ENCODE measurements around the gene AOPEP.

The AOPEP gene

GRCh38 chr9:94931036-94931633 is 204.6 kb downstream of the AOPEP start:
- Histone ChIP-seq H3K9me2 (replicated peaks; ENCODE audit: insufficient read depth, low read length) (no peaks in the 10 kb centered on the region), H3K4me2 (ENCODE audit: low read depth, low read length) (no peak overlapping the region), H3K79me2 (ENCODE audit: low read length) (no peaks in the 10 kb centered on the region), H3K27me3 (replicated peaks; ENCODE audit: insufficient read depth, low read length) (no peaks in the 10 kb centered on the region), H4K20me1 (ENCODE audit: insufficient read depth, low read length) (no peaks in the 10 kb centered on the region), H3K4me3 (ENCODE audit: low read length) (no peak overlapping the region), H3K9me3 (replicated peaks; ENCODE audit: insufficient read depth, low read length) (no peaks in the 10 kb centered on the region), H3K9ac (ENCODE audit: low read length) (no peak overlapping the region), H3F3A (ENCODE audit: insufficient read depth, low read length) (no peaks in the 10 kb centered on the region), H2AFZ (ENCODE audit: low read length) (no peak overlapping the region), H3K27ac (ENCODE audit: low read length) (no peak overlapping the region), H3K36me3 (replicated peaks; ENCODE audit: insufficient read depth, low read length) (no peaks in the 10 kb centered on the region), H3K4me1 (ENCODE audit: low read length) (no peaks in the 10 kb centered on the region)
- DNase-seq: no peak
- TF ChIP-seq CTCF (IDR thresholded peaks at IDR 0.05; ENCODE audit: low read length) (no peak), EZH2 (optimal IDR thresholded peaks at IDR 0.05; ENCODE audit: low read depth, low read length) (no peak), EZH2phosphoT487 (IDR thresholded peaks at IDR 0.05; ENCODE audit: low read length) (no peak)

- H3K4me1 ChIP-seq (ENCODE audit: low read length): no peaks in the 10 kb centered on the region
- H3K9me3 ChIP-seq (replicated peaks; ENCODE audit: insufficient read depth, low read length): no peaks in the 10 kb centered on the region
- H2AFZ ChIP-seq (ENCODE audit: low read length): no peak overlapping the region
- DNase-seq: no peak
- no peaks in the 10 kb centered on the region for H3F3A ChIP-seq (ENCODE audit: insufficient read depth, low read length)
- H3K9me2 ChIP-seq (replicated peaks; ENCODE audit: insufficient read depth, low read length): no peaks in the 10 kb centered on the region
- no peaks in the 10 kb centered on the region for H3K36me3 ChIP-seq (replicated peaks; ENCODE audit: insufficient read depth, low read length)
- H3K27me3 ChIP-seq (replicated peaks; ENCODE audit: insufficient read depth, low read length): no peaks in the 10 kb centered on the region
- no peak for TF ChIP-seq EZH2phosphoT487 (IDR thresholded peaks at IDR 0.05; ENCODE audit: low read length)
- H4K20me1 ChIP-seq (ENCODE audit: insufficient read depth, low read length): no peaks in the 10 kb centered on the region
- no peak overlapping the region for H3K27ac ChIP-seq (ENCODE audit: low read length)
- no peak overlapping the region for H3K4me2 ChIP-seq (ENCODE audit: low read depth, low read length)
- H3K4me3 ChIP-seq (ENCODE audit: low read length): no peak overlapping the region
- H3K79me2 ChIP-seq (ENCODE audit: low read length): no peaks in the 10 kb centered on the region
- no peak overlapping the region for H3K9ac ChIP-seq (ENCODE audit: low read length)
Observed at GRCh38 chr9:94931740-94932139, 205.2 kb downstream of the AOPEP start.

- Histone ChIP-seq H3K27me3 (replicated peaks; ENCODE audit: insufficient read depth, low read length) (no peaks in the 10 kb centered on the region), H3K9me3 (replicated peaks; ENCODE audit: insufficient read depth, low read length) (no peaks in the 10 kb centered on the region), H3K4me2 (ENCODE audit: low read depth, low read length) (no peak overlapping the region), H3K36me3 (replicated peaks; ENCODE audit: insufficient read depth, low read length) (no peaks in the 10 kb centered on the region), H3K27ac (ENCODE audit: low read length) (no peak overlapping the region), H3K9me2 (replicated peaks; ENCODE audit: insufficient read depth, low read length) (no peaks in the 10 kb centered on the region), H3F3A (ENCODE audit: insufficient read depth, low read length) (no peaks in the 10 kb centered on the region), H3K9ac (ENCODE audit: low read length) (no peak overlapping the region), H3K79me2 (ENCODE audit: low read length) (no peaks in the 10 kb centered on the region), H3K4me1 (ENCODE audit: low read length) (no peaks in the 10 kb centered on the region), H4K20me1 (ENCODE audit: insufficient read depth, low read length) (no peaks in the 10 kb centered on the region), H3K4me3 (ENCODE audit: low read length) (no peak overlapping the region), H2AFZ (ENCODE audit: low read length) (no peak overlapping the region)
- TF ChIP-seq EZH2 (optimal IDR thresholded peaks at IDR 0.05; ENCODE audit: low read depth, low read length): no peak
- no peak for DNase-seq
Observed at GRCh38 chr9:94932652-94933510, 206.4 kb downstream of the AOPEP start.

GRCh38 chr9:94933511-94933828 is 207.0 kb downstream of the AOPEP start:
- DNase-seq: no peak
- H3F3A ChIP-seq (ENCODE audit: insufficient read depth, low read length): no peaks in the 10 kb centered on the region
- no peak for TF ChIP-seq EZH2phosphoT487 (IDR thresholded peaks at IDR 0.05; ENCODE audit: low read length)
- no peaks in the 10 kb centered on the region for H3K4me1 ChIP-seq (ENCODE audit: low read length)
- H3K27me3 ChIP-seq (replicated peaks; ENCODE audit: insufficient read depth, low read length): no peaks in the 10 kb centered on the region
- H3K4me3 ChIP-seq (ENCODE audit: low read length): no peak overlapping the region
- no peak overlapping the region for H3K9ac ChIP-seq (ENCODE audit: low read length)
- no peaks in the 10 kb centered on the region for H3K79me2 ChIP-seq (ENCODE audit: low read length)
- H3K27ac ChIP-seq (ENCODE audit: low read length): no peak overlapping the region
- H3K4me2 ChIP-seq (ENCODE audit: low read depth, low read length): no peak overlapping the region
- no peaks in the 10 kb centered on the region for H3K9me3 ChIP-seq (replicated peaks; ENCODE audit: insufficient read depth, low read length)
- no peak overlapping the region for H2AFZ ChIP-seq (ENCODE audit: low read length)
- H3K36me3 ChIP-seq (replicated peaks; ENCODE audit: insufficient read depth, low read length): no peaks in the 10 kb centered on the region
- no peaks in the 10 kb centered on the region for H3K9me2 ChIP-seq (replicated peaks; ENCODE audit: insufficient read depth, low read length)
- no peaks in the 10 kb centered on the region for H4K20me1 ChIP-seq (ENCODE audit: insufficient read depth, low read length)

Data from MM.1S (cell line).